ENCODE measurements around the gene TRH. TPM values are rescaled to one million over a fixed set of nuclear protein-coding genes. Genes with fewer than 3 reads are reported as not detected.
"Not testable (repeated sequence)": the region's sequence is repeated elsewhere in the genome, so short reads cannot be mapped to it uniquely, and the experiment has no call there.

Gene TRH
- total and polyA plus RNA-seq, 4 donors: 0.14 to 0.40 (median 0.22) TPM; not detected in 1

DNA sequence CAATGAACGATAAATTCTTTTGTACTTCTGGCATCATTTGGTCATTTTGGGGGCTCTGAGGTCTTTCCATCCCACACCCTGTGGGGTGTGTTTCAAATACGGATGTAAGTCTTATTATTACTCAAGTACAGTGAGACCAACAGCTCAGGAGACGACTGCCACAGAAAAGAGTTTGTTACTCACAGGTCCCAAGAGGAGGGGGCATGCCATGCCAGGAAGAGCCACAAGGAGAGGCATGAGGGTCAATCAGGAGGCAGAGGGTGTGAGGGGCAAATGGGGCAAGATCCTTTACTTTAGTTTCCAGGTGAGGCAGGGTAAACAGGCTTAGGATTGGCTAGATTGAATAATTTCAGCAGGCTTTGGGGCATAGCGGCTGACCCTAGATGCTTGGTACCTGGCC lies 21.6 kb downstream of the TRH start:
- no peak overlapping the region for H3K9ac ChIP-seq (ENCODE audit: insufficient read depth in 1 of 2, low read length in 2 of 2)

DNA sequence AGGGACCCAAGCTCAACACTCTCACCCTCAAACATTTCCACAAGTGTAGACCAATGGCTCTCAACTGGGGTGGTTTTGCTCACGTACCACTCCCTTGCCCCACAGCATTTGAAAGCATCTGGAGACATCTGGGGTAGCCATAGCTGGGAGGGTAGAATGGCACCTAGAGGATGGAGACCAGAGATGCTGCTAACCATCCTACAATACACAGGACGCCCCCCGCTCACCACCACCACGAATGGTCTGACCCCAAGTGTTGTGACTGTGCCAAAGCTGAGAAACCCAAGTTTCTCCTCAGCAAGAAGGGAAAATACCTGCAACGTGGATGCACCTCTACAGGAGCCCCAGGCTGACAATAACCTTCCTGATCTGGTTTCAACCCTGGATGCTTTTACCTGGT lies 24.7 kb downstream of the TRH start:
- DNase-seq; H3K9me3 ChIP-seq (ENCODE audit: control insufficient read depth in 4 of 4, insufficient read depth in 3 of 4, low read length in 3 of 4): not testable (repeated sequence)

More for the DNA sequence above, 21.6 kb downstream of the TRH start:
- no peak overlapping the region for H3K27ac ChIP-seq (ENCODE audit: low read depth in 1 of 2, low read length in 1 of 2)
- no peaks in the 10 kb centered on the region for H3K36me3 ChIP-seq (ENCODE audit: control insufficient read depth in 4 of 4, insufficient read depth in 4 of 4, low read length in 4 of 4)
- TF ChIP-seq, protein P1, sequence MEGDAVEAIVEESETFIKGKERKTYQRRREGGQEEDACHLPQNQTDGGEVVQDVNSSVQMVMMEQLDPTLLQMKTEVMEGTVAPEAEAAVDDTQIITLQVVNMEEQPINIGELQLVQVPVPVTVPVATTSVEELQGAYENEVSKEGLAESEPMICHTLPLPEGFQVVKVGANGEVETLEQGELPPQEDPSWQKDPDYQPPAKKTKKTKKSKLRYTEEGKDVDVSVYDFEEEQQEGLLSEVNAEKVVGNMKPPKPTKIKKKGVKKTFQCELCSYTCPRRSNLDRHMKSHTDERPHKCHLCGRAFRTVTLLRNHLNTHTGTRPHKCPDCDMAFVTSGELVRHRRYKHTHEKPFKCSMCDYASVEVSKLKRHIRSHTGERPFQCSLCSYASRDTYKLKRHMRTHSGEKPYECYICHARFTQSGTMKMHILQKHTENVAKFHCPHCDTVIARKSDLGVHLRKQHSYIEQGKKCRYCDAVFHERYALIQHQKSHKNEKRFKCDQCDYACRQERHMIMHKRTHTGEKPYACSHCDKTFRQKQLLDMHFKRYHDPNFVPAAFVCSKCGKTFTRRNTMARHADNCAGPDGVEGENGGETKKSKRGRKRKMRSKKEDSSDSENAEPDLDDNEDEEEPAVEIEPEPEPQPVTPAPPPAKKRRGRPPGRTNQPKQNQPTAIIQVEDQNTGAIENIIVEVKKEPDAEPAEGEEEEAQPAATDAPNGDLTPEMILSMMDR (IDR thresholded peaks at IDR 0.05; ENCODE audit: control extremely low read depth, extremely low read depth): no peak
- DNase-seq (no peak), ATAC-seq (ENCODE audit: insufficient read depth, low FRiP score) (no peak)
- H3K4me1 ChIP-seq (ENCODE audit: control insufficient read depth in 5 of 5, insufficient read depth in 5 of 5, low read length in 5 of 5): no peaks in the 10 kb centered on the region
- 86 to 91% methylated on average over 4 of the region's 4 CpGs for WGBS, 2 donors
- no peak overlapping the region for H3K4me3 ChIP-seq
- H3K9me3 ChIP-seq (ENCODE audit: control insufficient read depth in 4 of 4, insufficient read depth in 3 of 4, low read length in 3 of 4): peaks cover 0 to 3% (median 0%) of the 10 kb centered on the region in 4 donors
- peaks cover 0 to 3% (median 0%) of the 10 kb centered on the region in 3 donors for H3K27me3 ChIP-seq (ENCODE audit: control insufficient read depth in 3 of 3, insufficient read depth in 3 of 3, low read length in 2 of 3)

DNA sequence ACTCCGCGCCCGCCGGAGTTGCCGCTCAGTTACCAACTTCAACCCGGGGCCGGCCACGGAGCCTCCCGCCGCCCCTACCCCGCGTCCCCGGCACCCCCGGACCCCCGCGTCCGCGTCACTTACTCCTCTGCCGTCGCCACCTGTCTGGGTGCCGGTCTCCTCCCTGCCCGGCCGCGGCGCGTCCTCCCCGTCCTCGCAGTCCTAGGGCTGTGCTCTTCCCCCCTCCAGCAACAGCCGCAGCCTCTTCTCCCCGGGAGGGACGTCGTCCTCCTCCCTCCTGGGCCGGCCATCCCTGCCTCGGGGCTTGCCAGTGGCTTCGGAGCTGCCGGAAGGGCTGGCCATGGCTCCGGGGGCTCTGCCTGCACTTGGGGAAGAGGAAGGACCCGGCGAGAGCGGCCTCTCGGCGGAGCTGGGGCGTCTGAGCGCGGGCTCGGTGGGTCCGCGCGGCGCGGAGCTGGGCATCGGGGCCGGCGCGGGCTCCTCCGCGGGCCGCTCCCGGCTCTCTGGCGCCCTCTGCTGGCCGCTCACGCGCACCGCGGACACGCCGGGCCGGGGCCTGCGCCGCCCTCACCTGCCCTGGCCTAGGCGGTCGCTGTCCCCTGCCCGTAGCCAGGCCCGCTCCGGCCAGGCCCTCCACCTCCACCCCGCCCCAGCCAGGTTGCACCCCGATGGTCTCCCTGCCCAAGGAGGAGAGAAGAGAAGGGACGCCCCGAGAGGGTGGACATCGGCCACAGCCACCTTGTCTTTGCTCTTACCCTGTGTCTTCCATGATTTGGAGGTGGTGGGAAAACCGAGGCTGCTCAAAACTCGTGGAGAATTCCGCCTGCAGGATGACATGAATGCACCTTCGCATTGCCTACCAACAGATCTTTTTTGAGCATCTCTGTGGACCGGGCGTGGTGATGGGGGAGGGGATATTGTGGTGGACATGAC lies 28.4 kb downstream of the TRH start:
- not testable (repeated sequence) for H3K9me3 ChIP-seq (ENCODE audit: control insufficient read depth in 4 of 4, insufficient read depth in 3 of 4, low read length in 3 of 4); ATAC-seq (ENCODE audit: insufficient read depth, low FRiP score)

More for the DNA sequence above, 24.7 kb downstream of the TRH start:
- WGBS, 2 donors: 77 to 81% methylated on average over 5 of the region's 5 CpGs
- H3K9ac ChIP-seq (ENCODE audit: insufficient read depth in 1 of 2, low read length in 2 of 2); H3K27ac ChIP-seq (ENCODE audit: low read depth in 1 of 2, low read length in 1 of 2); H3K36me3 ChIP-seq (ENCODE audit: control insufficient read depth in 4 of 4, insufficient read depth in 4 of 4, low read length in 4 of 4); ATAC-seq (ENCODE audit: insufficient read depth, low FRiP score); H3K4me1 ChIP-seq (ENCODE audit: control insufficient read depth in 5 of 5, insufficient read depth in 5 of 5, low read length in 5 of 5); H3K27me3 ChIP-seq (ENCODE audit: control insufficient read depth in 3 of 3, insufficient read depth in 3 of 3, low read length in 2 of 3); H3K4me3 ChIP-seq: not testable (repeated sequence)

DNA sequence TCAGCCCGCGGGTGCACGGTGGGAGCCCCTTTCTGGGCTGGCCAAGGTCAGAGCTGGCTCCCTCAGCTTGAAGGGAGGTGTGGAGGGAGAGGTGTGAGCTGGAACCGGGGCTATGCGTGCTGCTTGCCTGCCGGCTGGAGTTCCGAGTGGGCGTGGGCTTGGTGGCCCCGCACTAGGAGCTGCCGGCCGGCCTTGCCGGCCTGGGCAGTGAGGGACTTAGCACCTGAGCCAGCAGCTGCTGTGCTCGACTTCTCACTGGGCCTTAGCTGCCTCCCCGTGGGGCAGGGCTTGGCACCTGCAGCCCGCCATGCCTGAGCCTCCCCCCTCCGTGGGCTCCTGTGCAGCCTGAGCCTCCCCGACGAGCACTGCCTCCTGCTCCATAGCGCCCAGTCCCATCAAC lies 36.0 kb downstream of the TRH start:
- ATAC-seq (ENCODE audit: insufficient read depth, low FRiP score) (no peak), DNase-seq (no peak)
- no peak overlapping the region for H3K9ac ChIP-seq (ENCODE audit: insufficient read depth in 1 of 2, low read length in 2 of 2)
- TF ChIP-seq, protein P1 (IDR thresholded peaks at IDR 0.05; ENCODE audit: control extremely low read depth, extremely low read depth): no peak
- WGBS, 2 donors: 85 to 89% methylated on average over 19 of the region's 19 CpGs
- peaks cover 0 to 3% (median 0%) of the 10 kb centered on the region in 3 donors for H3K27me3 ChIP-seq (ENCODE audit: control insufficient read depth in 3 of 3, insufficient read depth in 3 of 3, low read length in 2 of 3)
- H3K4me1 ChIP-seq (ENCODE audit: control insufficient read depth in 5 of 5, insufficient read depth in 5 of 5, low read length in 5 of 5): no peaks in the 10 kb centered on the region
- H3K36me3 ChIP-seq (ENCODE audit: control insufficient read depth in 4 of 4, insufficient read depth in 4 of 4, low read length in 4 of 4): no peaks in the 10 kb centered on the region
- H3K4me3 ChIP-seq: no peak overlapping the region
- H3K9me3 ChIP-seq (ENCODE audit: control insufficient read depth in 4 of 4, insufficient read depth in 3 of 4, low read length in 3 of 4): no peaks in the 10 kb centered on the region
- H3K27ac ChIP-seq (ENCODE audit: low read depth in 1 of 2, low read length in 1 of 2): no peak overlapping the region

More for the DNA sequence above, 28.4 kb downstream of the TRH start:
- H3K27ac ChIP-seq (ENCODE audit: low read depth in 1 of 2, low read length in 1 of 2); H3K4me3 ChIP-seq; H3K9ac ChIP-seq (ENCODE audit: insufficient read depth in 1 of 2, low read length in 2 of 2); H3K27me3 ChIP-seq (ENCODE audit: control insufficient read depth in 3 of 3, insufficient read depth in 3 of 3, low read length in 2 of 3); H3K4me1 ChIP-seq (ENCODE audit: control insufficient read depth in 5 of 5, insufficient read depth in 5 of 5, low read length in 5 of 5); H3K36me3 ChIP-seq (ENCODE audit: control insufficient read depth in 4 of 4, insufficient read depth in 4 of 4, low read length in 4 of 4): not testable (repeated sequence)
- TF ChIP-seq, protein P1 (IDR thresholded peaks at IDR 0.05; ENCODE audit: control extremely low read depth, extremely low read depth): peak; percentile 57
- 3 to 4% methylated on average over 57 to 78 of the region's 86 CpGs for WGBS, 2 donors
- DNase-seq: peak; percentile 38 to 50 (median 40)

DNA sequence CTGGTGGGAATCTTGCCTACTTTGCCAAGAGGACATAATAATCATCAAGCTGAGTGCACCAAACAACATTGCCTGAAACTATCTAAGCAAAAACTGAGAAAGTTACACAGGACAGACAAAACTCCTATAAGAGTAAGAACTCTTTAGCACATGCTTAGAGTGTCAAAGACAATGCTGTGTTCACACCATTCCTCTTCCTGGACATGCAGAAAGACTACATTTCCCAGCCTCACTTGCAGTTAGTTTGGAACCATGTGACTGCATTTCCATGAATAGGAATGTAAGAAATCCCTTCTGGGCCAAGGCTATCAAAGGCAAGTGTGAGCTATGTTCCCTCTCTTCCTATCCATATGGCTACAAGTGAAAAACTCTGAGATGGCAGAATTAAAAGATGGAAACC lies 37.6 kb downstream of the TRH start:
- not testable (repeated sequence) for H3K4me1 ChIP-seq (ENCODE audit: control insufficient read depth in 5 of 5, insufficient read depth in 5 of 5, low read length in 5 of 5); H3K4me3 ChIP-seq; H3K36me3 ChIP-seq (ENCODE audit: control insufficient read depth in 4 of 4, insufficient read depth in 4 of 4, low read length in 4 of 4); H3K27ac ChIP-seq (ENCODE audit: low read depth in 1 of 2, low read length in 1 of 2); H3K9ac ChIP-seq (ENCODE audit: insufficient read depth in 1 of 2, low read length in 2 of 2); ATAC-seq (ENCODE audit: insufficient read depth, low FRiP score); H3K27me3 ChIP-seq (ENCODE audit: control insufficient read depth in 3 of 3, insufficient read depth in 3 of 3, low read length in 2 of 3); H3K9me3 ChIP-seq (ENCODE audit: control insufficient read depth in 4 of 4, insufficient read depth in 3 of 4, low read length in 3 of 4); DNase-seq

DNA sequence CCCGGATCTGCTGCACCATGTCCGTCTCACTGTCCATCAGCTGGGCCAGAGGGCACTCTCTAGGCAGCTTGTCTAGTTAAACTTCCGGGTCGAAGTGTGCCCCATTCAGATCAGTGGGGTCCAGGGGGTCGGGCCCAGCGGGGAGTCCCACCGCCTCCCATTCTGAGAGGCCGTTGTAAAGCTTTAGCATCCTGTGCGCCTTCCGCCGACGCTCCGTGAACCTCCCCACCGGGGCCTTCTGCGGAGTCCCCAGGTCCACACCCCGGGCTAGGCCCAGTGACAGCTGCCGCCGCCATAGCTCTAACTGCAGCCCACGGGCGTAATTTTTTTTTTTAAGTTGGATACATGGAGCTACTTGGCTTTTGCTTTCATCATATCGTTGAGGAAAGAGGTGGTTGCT lies 38.7 kb downstream of the TRH start:
- ATAC-seq (ENCODE audit: insufficient read depth, low FRiP score); H3K4me3 ChIP-seq; H3K27me3 ChIP-seq (ENCODE audit: control insufficient read depth in 3 of 3, insufficient read depth in 3 of 3, low read length in 2 of 3); H3K36me3 ChIP-seq (ENCODE audit: control insufficient read depth in 4 of 4, insufficient read depth in 4 of 4, low read length in 4 of 4); H3K9ac ChIP-seq (ENCODE audit: insufficient read depth in 1 of 2, low read length in 2 of 2); H3K4me1 ChIP-seq (ENCODE audit: control insufficient read depth in 5 of 5, insufficient read depth in 5 of 5, low read length in 5 of 5); H3K27ac ChIP-seq (ENCODE audit: low read depth in 1 of 2, low read length in 1 of 2); H3K9me3 ChIP-seq (ENCODE audit: control insufficient read depth in 4 of 4, insufficient read depth in 3 of 4, low read length in 3 of 4); DNase-seq: not testable (repeated sequence)
- WGBS, 2 donors: 92 to 93% methylated on average over 21 of the region's 21 CpGs
